Smooth muscle cell (in vitro differentiated cells): ENCODE measurements around the gene NAV3. TPM values are rescaled to one million over a fixed set of nuclear protein-coding genes. Genes with fewer than 3 reads are reported as not detected.
A peak's percentile ranks its signal among the peaks of the same experiment; 100 is the strongest.

ENCODE experiments used
- DNase-seq: peaks from one replicate; lab custom pipeline; 2025; ENCODE audit not compliant: unreplicated experiment; lab: John Stamatoyannopoulos, UW
- H2AFZ ChIP-seq: fragments of 200-600 bp; sonication (generic); 2 replicates; pipeline ENCODE4 v1.6.0; 2016; ENCODE audit warnings: antibody characterized with exemption, low read depth, mild to moderate bottlenecking
- H3F3A ChIP-seq: fragments of 200-600 bp; sonication (generic); 2 replicates; pipeline ENCODE4 v1.6.0; 2017; ENCODE audit warnings: antibody characterized with exemption, low read depth
- H3K27ac ChIP-seq: fragments of 200-600 bp; sonication (generic); 2 replicates; pipeline ENCODE4 v1.5.1; 2016; ENCODE audit warnings: low read depth, mild to moderate bottlenecking
- H3K27me3 ChIP-seq: fragments of 200-600 bp; sonication (generic); 2 replicates; pipeline ENCODE4 v1.6.1; 2016; ENCODE audit warnings: low read depth, mild to moderate bottlenecking
- H3K36me3 ChIP-seq: fragments of 200-600 bp; sonication (generic); 2 replicates; pipeline ENCODE4 v1.5.1; 2016; ENCODE audit warnings: low read depth
- H3K4me1 ChIP-seq: fragments of 200-600 bp; sonication (generic); 2 replicates; pipeline ENCODE4 v1.5.1; 2016; ENCODE audit warnings: low read depth
- H3K4me2 ChIP-seq: fragments of 200-600 bp; sonication (generic); 2 replicates; pipeline ENCODE4 v1.6.0; 2016; ENCODE audit warnings: mild to moderate bottlenecking
- H3K4me3 ChIP-seq: fragments of 200-600 bp; sonication (generic); 2 replicates; pipeline ENCODE4 v1.5.1; 2016; ENCODE audit warnings: mild to moderate bottlenecking
- H3K79me2 ChIP-seq: fragments of 200-600 bp; sonication (generic); 2 replicates; pipeline ENCODE4 v1.6.0; 2016; ENCODE audit warnings: low read depth, mild to moderate bottlenecking
- H3K9ac ChIP-seq: fragments of 200-600 bp; sonication (generic); 2 replicates; pipeline ENCODE4 v1.6.0; 2016; ENCODE audit warnings: low read depth
- H3K9me3 ChIP-seq: fragments of 200-600 bp; sonication (generic); replicated peaks from 2 replicates; pipeline ENCODE4 v1.5.1; 2016; ENCODE audit warnings: low read depth
- H4K20me1 ChIP-seq: fragments of 200-600 bp; sonication (generic); 2 replicates; pipeline ENCODE4 v1.6.0; 2016; ENCODE audit warnings: low read depth
- WGBS: methylation state at CpG from one replicate; pipeline ENCODE4 v1.1.7; 2016; ENCODE audit warnings: low lambda C conversion rate; 5-methylcytosine and 5-hydroxymethylcytosine counted together
- polyA plus RNA-seq: library from polyadenylated mRNA; unstranded; fragments of >200 nt; fragmentation: Nextera tagmentation; extraction: Ambion mirVana; gene quantifications from 2 replicates; pipeline ENCODE4 v1.2.1, GENCODE V29; 2016
- total RNA-seq: library from RNA; depleted of rRNA; stranded (reverse); fragments of >200 nt; gene quantifications from 2 replicates; pipeline ENCODE4 v1.2.3, GENCODE V29; 2014
- TF ChIP-seq, protein P1 (sequence below): fragments of 200-600 bp; sonication (generic); IDR thresholded peaks from 2 replicates; pipeline ENCODE4 v1.5.1; 2017; ENCODE audit warnings: borderline replicate concordance, mild to moderate bottlenecking, antibody characterized with exemption; ENCODE audit not compliant: insufficient read depth, poor library complexity, severe bottlenecking

Gene NAV3
- total and polyA plus RNA-seq, 2 experiments from 2014 or later: 8.0 to 31.0 TPM

DNA sequence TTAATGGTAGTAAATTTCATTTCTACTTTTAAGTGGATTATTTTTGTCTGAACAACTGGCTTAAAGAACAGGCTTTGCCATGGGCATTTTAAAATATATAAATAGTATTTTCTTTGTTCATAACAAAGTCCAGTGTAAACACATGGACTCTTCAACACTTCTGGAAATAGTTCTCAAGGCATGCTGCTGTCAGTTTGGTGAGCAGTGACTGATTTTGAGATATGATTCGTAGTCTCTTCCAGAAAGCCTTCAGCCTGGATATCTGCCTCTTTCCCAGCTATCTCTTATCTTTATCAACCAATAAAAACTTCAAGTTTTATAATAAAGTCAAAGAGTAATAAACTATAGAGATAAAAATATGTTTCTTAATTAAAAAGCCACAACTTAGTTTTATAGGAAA lies 110.7 kb downstream of the NAV3 start:
- DNase-seq: no peak
- H3K4me2 ChIP-seq: peak overlapping the region; percentile 81

DNA sequence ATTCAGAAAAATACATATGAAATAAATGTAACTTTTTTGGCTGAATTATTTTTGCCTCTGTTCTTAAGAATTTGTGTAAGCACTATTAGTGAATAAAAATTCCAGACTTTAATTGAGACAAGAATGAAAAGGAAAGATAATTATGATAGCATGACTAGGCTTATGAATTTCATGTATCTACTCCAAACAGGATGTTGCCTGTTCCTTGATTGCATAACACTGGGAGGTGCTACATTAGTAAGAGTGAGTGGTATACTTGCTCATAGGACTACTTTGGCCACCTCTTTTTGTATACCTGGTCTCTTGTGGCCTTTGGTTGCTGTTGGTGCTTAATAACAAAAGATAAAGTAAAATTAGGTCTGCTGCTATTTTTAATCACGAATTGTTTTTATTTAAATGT lies 112.8 kb downstream of the NAV3 start:
- no peaks in the 10 kb centered on the region for H3K36me3 ChIP-seq
- peaks cover 5% of the 10 kb centered on the region for H3F3A ChIP-seq
- no peaks in the 10 kb centered on the region for H4K20me1 ChIP-seq
- TF ChIP-seq, protein P1, sequence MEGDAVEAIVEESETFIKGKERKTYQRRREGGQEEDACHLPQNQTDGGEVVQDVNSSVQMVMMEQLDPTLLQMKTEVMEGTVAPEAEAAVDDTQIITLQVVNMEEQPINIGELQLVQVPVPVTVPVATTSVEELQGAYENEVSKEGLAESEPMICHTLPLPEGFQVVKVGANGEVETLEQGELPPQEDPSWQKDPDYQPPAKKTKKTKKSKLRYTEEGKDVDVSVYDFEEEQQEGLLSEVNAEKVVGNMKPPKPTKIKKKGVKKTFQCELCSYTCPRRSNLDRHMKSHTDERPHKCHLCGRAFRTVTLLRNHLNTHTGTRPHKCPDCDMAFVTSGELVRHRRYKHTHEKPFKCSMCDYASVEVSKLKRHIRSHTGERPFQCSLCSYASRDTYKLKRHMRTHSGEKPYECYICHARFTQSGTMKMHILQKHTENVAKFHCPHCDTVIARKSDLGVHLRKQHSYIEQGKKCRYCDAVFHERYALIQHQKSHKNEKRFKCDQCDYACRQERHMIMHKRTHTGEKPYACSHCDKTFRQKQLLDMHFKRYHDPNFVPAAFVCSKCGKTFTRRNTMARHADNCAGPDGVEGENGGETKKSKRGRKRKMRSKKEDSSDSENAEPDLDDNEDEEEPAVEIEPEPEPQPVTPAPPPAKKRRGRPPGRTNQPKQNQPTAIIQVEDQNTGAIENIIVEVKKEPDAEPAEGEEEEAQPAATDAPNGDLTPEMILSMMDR: no peak
- H3K27ac ChIP-seq: no peak overlapping the region
- WGBS: 92% methylated on average over 1 of the region's 1 CpG
- no peak overlapping the region for H2AFZ ChIP-seq
- H3K9me3 ChIP-seq: no peaks in the 10 kb centered on the region
- H3K4me1 ChIP-seq: peaks cover 37% of the 10 kb centered on the region
- H3K4me2 ChIP-seq: peak overlapping the region; percentile 23
- H3K9ac ChIP-seq: no peak overlapping the region
- DNase-seq: no peak
- H3K79me2 ChIP-seq: no peaks in the 10 kb centered on the region
- no peak overlapping the region for H3K4me3 ChIP-seq
- H3K27me3 ChIP-seq: no peaks in the 10 kb centered on the region

More for the DNA sequence above, 110.7 kb downstream of the NAV3 start:
- Histone ChIP-seq H3K27me3 (no peaks in the 10 kb centered on the region), H3K9me3 (no peaks in the 10 kb centered on the region), H3F3A (peaks cover 5% of the 10 kb centered on the region), H3K4me1 (peaks cover 23% of the 10 kb centered on the region), H3K9ac (peak overlapping the region; percentile 65), H3K36me3 (no peaks in the 10 kb centered on the region), H3K79me2 (no peaks in the 10 kb centered on the region), H3K27ac (peak overlapping the region; percentile 94), H3K4me3 (peak overlapping the region; percentile 27), H2AFZ (peak overlapping the region; percentile 19), H4K20me1 (no peaks in the 10 kb centered on the region)
- TF ChIP-seq, protein P1: no peak
- WGBS: 6% methylated on average over 1 of the region's 1 CpG

DNA sequence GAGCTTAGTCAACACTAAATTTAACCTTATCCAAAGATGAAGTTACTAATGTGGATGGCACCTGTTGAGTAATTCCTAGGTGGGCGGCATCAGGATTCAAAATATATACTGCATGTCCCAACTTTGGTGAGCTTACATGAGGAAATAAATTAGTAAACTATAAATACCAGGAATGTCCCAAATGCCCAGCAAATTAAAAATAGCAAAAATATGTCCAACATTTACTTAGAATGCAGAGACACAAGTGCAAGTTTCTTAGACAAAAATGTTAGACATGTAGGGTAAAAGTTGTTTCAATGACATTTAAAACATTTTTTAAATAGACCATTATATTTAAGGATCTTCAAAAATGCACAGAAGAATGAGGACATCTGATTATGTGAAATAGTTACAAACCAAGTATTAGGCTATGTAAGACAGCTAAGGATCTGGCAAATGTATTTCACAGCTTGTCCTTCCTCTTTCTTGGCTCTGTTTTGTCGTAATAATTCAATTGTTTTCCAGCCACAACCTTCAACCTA lies 115.9 kb downstream of the NAV3 start:
- H3K4me1 ChIP-seq: peaks cover 20% of the 10 kb centered on the region
- no peaks in the 10 kb centered on the region for H4K20me1 ChIP-seq
- peak overlapping the region; percentile 62 for H3K4me2 ChIP-seq
- no peaks in the 10 kb centered on the region for H3K79me2 ChIP-seq
- no peak overlapping the region for H3K4me3 ChIP-seq
- no peak for DNase-seq
- WGBS: 38% methylated on average over 2 of the region's 2 CpGs
- H3K27ac ChIP-seq: peak overlapping the region; percentile 72
- H3K9me3 ChIP-seq: no peaks in the 10 kb centered on the region
- no peak overlapping the region for H2AFZ ChIP-seq
- TF ChIP-seq, protein P1: no peak
- H3F3A ChIP-seq: no peaks in the 10 kb centered on the region
- no peaks in the 10 kb centered on the region for H3K36me3 ChIP-seq
- H3K27me3 ChIP-seq: no peaks in the 10 kb centered on the region
- H3K9ac ChIP-seq: no peak overlapping the region

DNA sequence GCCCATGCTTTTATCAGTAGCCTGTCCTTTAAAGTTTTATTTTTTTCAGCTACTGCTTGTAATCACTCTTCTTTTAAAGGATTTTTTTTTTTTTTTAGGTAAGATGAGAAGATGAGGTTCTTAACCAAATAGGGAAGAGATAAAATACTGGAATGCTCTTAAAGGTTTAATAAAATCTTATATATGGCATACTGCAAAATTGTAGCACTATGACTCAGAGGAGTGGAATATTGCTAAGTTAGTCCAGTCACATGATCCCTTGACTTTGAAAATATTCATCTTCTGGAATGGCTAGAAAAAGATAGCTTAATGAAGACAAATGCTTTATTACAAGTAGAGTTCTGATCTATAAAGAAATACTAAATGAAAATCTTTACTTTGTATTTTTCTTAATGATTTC lies 116.6 kb downstream of the NAV3 start:
- H3K79me2 ChIP-seq: no peaks in the 10 kb centered on the region

More for the DNA sequence above, 116.6 kb downstream of the NAV3 start:
- H3K4me3 ChIP-seq: no peak overlapping the region
- H3K4me1 ChIP-seq: peaks cover 16% of the 10 kb centered on the region
- no peaks in the 10 kb centered on the region for H3F3A ChIP-seq
- no peaks in the 10 kb centered on the region for H3K9me3 ChIP-seq
- no peak overlapping the region for H3K9ac ChIP-seq
- peak overlapping the region; percentile 33 for H2AFZ ChIP-seq
- H3K27me3 ChIP-seq: no peaks in the 10 kb centered on the region
- H4K20me1 ChIP-seq: no peaks in the 10 kb centered on the region
- peak overlapping the region; percentile 72 for H3K27ac ChIP-seq
- no peak for DNase-seq
- TF ChIP-seq, protein P1: no peak
- peak overlapping the region; percentile 62 for H3K4me2 ChIP-seq
- no peaks in the 10 kb centered on the region for H3K36me3 ChIP-seq
